Fibroblast of mammary gland (primary cell): ENCODE data around the gene PIGBOS1.

Experiments used
- DNase-seq: peaks from one replicate; pipeline ENCODE4 v3.0.0-alpha.2; 2010; ENCODE audit warnings: low read depth
- H3K4me3 ChIP-seq: 2 replicates; pipeline ENCODE4 v1.5.1; 2011; ENCODE audit warnings: low read depth, mild to moderate bottlenecking, low read length, moderate library complexity; ENCODE audit not compliant: control insufficient read depth
- TF ChIP-seq, protein P1 (sequence below): conservative IDR thresholded peaks from 2 replicates; pipeline ENCODE4 v1.5.1; 2011; ENCODE audit warnings: low read depth, low read length, inconsistent platforms; ENCODE audit not compliant: control insufficient read depth, insufficient read depth

Gene PIGBOS1

DNA sequence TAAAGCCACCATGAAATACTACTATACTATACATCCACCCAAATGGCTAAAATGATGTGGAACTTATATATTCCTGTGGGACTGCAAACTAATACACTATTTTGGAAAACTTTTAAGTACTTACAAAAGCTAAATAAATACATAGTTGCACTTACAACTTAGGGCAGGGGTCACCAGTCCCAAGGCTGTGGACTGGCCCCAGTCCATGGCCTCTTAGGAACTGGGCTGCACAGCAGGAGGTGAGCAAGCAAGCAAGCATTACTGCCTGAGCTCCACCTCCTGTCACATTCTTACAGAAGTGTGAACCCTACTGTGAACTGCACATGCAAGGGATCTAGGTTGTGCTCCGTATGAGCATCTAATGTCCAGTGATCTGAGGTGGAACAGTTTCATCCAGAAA is 18.2 kb upstream of the PIGBOS1 start:
- H3K4me3 ChIP-seq = no peak overlapping the region
- TF ChIP-seq, protein P1, sequence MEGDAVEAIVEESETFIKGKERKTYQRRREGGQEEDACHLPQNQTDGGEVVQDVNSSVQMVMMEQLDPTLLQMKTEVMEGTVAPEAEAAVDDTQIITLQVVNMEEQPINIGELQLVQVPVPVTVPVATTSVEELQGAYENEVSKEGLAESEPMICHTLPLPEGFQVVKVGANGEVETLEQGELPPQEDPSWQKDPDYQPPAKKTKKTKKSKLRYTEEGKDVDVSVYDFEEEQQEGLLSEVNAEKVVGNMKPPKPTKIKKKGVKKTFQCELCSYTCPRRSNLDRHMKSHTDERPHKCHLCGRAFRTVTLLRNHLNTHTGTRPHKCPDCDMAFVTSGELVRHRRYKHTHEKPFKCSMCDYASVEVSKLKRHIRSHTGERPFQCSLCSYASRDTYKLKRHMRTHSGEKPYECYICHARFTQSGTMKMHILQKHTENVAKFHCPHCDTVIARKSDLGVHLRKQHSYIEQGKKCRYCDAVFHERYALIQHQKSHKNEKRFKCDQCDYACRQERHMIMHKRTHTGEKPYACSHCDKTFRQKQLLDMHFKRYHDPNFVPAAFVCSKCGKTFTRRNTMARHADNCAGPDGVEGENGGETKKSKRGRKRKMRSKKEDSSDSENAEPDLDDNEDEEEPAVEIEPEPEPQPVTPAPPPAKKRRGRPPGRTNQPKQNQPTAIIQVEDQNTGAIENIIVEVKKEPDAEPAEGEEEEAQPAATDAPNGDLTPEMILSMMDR = no peak
- DNase-seq = no peak

DNA sequence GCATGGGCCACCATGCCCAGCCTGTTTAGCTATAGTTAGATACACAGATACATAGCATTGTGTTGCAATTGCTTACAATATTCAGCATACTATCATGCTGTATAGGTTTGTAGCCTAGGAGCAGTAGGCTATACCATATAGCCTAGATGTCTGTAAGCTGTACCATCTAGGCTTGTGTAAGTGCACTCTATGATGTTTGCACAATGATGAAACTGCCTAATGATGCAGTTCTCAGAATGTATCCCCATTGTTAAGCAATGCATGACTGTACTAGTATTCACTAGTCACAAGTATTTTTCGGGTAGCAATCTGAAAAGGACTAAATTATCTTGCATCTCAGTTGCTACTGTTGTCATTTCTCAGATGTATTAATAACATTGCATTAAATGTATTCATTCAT is 16.1 kb upstream of the PIGBOS1 start:
- TF ChIP-seq, protein P1 = no peak
- H3K4me3 ChIP-seq = no peak overlapping the region
- DNase-seq = peak; percentile 46

DNA sequence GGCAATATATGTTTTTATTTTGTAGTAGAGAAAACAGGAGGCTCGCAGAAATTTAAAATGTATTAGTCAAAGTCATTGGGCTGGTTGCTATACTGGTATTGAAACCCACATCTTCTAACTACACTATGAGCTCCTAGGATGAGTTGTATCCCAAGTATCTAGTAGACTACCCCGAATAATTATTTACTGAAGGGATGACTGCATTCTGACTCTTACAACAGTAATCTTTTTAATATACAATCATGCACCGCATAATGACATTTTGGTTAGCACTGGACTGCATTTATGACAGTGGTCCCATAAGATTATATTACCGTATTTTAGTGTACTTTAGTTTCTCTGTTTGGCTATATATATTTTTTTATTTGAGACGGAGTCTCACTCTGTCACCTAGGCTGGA is 15.4 kb upstream of the PIGBOS1 start:
- DNase-seq = peak; percentile 4
- no peak overlapping the region for H3K4me3 ChIP-seq
- TF ChIP-seq, protein P1 = no peak

DNA sequence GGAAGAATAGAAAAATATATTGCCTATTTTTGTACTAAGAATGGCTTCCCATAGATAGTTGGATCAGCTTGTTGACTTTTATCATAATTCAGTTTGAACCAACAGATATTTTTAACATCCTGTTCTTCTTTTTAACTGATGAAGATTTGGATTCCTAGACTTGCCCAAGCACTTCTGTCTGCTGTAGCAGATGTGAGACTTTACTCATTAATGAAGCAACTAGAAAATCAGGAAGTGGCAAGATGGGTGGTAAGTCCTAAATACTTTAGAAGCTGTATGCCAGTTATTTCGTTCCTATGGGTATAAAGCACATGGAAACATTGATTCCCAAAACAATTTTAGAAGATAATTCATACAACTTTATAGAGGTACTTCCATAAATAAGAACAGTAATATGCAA is 8.5 kb upstream of the PIGBOS1 start:
- DNase-seq = no peak
- no peak overlapping the region for H3K4me3 ChIP-seq

DNA sequence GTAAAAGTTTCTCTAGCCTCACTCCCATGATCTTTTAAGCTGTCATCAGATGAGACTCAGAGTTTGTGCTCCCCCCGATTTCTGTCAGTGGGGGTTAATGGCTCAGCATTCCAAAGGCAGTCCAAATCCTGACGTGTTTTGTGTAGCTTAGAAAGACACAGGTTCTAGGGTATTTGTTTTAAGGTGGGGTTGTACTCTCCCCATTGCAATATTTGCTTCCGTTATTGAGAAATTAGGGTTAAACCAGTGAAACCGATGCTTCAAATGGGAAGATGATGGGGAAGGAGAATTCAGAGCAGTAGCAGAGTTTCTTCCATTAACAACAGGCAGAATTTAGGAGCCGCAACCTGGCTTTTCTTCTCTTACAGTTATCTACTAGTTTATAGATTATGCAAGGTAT is 3.5 kb upstream of the PIGBOS1 start:
- TF ChIP-seq, protein P1 = no peak
- no peak overlapping the region for H3K4me3 ChIP-seq
- DNase-seq = no peak

More for the DNA sequence above, 8.5 kb upstream of the PIGBOS1 start:
- TF ChIP-seq, protein P1 = no peak

DNA sequence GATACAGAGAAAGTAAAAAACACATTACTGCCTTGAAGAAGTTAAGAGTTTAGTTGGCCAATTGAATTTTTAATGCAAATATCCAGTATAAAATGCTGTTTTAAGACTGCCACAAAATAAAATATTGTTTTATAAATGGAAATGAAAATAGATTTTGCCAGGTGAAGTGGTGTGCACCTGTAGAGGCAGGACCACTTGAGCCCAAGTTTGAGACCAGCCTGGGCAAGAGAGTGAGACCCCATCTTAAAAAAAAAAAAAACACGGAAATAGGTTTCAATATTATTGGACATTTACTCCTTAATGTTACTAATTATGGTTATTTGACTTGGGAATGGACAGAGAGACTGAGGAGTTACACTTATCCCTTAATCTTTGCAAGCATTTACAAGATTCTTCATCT is 2.0 kb upstream of the PIGBOS1 start:
- H3K4me3 ChIP-seq = no peak overlapping the region
- DNase-seq = no peak
- TF ChIP-seq, protein P1 = no peak

DNA sequence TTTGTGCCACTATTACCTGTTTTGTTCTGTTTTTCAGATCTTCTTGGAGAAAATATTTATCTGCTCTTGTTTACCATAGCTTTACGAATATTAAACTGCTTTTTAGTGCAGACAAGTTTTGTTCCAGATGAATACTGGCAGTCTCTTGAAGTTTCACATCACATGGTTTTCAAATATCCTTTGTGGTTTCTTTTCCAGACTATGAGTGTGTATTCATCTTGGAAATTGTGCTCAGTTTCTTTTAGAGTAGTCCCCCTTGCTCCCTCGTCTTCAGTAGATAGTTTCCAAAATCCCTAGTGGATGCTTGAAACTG is 1.3 kb upstream of the PIGBOS1 start:
- TF ChIP-seq, protein P1 = no peak
- H3K4me3 ChIP-seq = peak overlapping the region; percentile 98

More for the DNA sequence above, 1.3 kb upstream of the PIGBOS1 start:
- DNase-seq = no peak
